Stimulated activated CD8-positive, alpha-beta memory T cell treated with anti-CD3 and anti-CD28 coated beads, Interleukin-15, amount 100 ng/mL, for 48 hours (primary cell): ENCODE measurements around the gene RYR1.
"Not testable (repeated sequence)": the region's sequence is repeated elsewhere in the genome, so short reads cannot be mapped to it uniquely, and the experiment has no call there.

Experiments used
- DNase-seq, 2 donors: peaks; one replicate each; pipeline ENCODE4 v3.0.0-alpha.2; 2020; ENCODE audit warnings: low read depth in 2 of 2

RYR1 gene

GRCh38 chr19:38400361-38400760, 33.1 kb upstream of the RYR1 start:
- no peak for DNase-seq

DNA sequence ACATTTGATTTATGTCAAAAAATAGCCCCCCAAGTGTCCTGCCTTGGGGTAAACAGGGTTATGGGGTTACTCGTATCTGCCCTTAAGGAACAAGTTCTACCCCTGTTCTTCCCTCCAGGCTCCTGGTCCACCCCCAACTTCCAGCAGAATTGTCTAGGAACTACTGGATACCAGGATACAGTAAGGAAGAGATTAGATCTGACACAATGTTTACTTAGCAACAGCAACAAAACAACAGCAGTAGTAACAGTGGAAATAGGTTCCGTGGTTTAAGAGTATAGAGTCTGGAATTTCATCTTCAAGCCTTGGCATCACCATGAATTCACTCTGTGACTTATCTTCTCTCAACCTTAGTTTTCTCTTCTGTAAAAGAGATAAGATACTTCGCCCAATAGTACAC, 32.3 kb upstream of the RYR1 start:
- no peak for DNase-seq

GRCh38 chr19:38402623-38402966, 30.9 kb upstream of the RYR1 start:
- no peak for DNase-seq

DNA sequence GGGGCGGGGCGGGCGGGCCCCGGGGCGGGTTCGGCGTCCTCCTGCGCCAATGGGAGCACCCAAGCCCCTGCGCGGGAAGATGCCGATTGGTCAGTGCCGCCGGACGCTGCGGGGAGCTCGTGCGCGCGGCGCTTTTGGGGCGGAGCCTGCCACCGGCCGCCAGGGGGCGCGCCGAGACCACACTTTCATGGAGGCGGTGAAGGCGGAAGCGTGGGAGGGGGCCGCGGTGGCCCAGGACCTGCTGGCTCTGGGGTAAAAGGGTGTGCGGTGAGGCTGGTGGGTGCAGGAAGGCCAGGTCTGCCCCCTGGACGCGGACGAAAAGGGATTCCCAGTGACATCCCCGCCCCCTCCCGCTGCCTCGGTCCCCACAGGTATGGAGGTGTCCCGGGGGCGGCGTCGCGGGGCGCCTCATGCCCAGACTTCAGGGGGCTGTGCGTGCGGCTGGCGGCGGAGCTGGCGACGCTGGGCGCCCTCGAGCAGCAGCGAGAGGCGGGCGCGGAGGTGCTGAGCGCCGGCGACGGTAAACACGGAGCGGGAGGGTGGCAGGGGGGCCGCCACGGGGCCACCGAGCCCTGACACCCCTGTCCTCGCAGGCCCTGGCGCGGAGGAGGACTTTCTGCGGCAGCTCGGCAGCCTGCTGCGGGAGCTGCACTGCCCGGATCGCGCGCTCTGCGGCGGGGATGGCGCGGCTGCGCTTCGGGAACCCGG, 30.4 kb upstream of the RYR1 start, which contains the start of gene FAM98C:
Gene FAM98C (plus strand): TSS at position 127 of the 708 bp plus-strand sequence. CDS start 61 bp downstream, at position 188.
- peak; percentile 94 to 96 for DNase-seq

- DNase-seq = no peak
These were observed 28.6 kb upstream of the RYR1 start for GRCh38 chr19:38404858-38405257.

DNA sequence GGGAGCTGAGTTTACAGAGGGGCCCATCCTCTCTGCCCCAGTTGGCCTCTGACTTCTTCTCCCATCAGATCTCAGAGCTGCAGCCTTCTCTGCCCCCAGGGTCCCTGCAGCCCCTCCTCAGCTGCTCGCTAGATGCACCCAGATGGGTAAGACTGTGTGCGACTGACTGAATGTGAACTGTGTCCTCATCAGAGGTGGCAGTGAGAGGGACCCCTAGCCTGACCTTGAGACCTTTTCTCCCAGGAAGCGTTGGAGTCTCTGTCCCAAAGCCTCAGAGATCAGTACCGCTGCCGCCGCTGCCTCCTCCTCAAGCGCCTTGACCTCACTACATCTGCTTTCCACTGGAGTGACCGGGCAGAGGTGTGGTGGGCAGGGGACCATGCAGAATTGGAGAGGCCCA, 28.2 kb upstream of the RYR1 start:
- DNase-seq = no peak

GRCh38 chr19:38409631-38410133, 23.8 kb upstream of the RYR1 start:
- no peak for DNase-seq

GRCh38 chr19:38410407-38410806, 23.1 kb upstream of the RYR1 start:
- DNase-seq = not testable (repeated sequence)

GRCh38 chr19:38411041-38411712, 22.3 kb upstream of the RYR1 start:
- no peak for DNase-seq

GRCh38 chr19:38411898-38412297, 21.6 kb upstream of the RYR1 start:
- not testable (repeated sequence) for DNase-seq

DNA sequence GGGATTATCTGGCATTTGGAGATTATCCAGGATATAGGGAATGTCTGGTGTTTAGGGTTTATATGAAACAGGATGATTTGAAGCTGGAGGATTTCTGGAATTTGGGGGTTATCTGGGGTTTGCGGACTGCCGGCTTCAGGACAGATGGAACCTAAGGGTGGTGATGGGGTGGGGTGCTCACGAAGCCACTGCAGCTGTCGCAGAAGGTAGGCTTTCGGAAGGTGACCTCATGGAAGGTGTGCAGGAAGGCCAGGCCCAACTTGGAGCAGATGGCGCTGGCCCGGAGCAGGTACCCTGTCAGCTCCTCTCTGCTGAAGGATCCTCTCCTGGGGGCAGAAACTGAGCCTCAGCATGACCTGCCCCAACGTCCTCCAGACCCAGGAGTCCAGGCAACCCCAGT, 21.0 kb upstream of the RYR1 start:
- no peak for DNase-seq

DNA sequence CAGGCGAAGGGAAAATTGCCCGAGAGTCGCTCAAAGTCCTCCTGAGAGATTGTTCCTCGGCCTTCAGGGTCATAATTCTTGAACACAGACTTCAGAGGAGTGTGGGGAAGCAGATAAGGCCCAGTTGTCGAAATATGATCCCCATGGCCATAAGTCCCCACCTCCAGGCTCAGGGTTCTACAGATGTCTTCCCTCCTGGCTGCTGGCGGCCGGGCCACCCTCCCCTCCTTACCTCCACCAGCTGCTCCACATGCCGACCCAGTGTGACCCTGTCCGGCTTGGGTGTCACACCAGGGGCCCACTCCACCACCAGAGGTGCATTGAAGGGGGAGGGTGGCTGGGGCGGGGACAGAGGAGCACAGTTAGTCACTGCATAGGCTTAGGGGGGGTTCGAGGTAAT, 20.5 kb upstream of the RYR1 start:
- no peak for DNase-seq

DNA sequence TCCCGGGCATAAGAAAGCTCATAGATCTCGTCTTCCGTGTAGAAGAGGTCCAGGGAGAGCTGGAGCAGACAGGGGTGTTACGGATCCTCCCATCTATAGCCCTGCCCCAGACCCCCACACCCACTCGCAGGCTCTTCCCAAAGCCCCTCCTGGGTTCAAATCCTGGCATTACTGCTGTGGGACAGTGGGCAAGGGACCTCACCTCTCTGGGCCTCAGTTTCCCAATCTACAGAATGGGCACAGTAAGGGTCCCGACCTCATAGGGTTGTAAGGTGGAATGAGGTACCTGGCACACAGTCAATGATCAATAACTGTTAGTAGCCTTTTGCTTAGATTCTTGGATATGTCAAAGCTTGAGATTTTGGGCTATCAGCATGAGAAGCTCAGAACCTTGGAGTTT, 20.1 kb upstream of the RYR1 start:
- DNase-seq = no peak

- DNase-seq = no peak
These were observed 16.3 kb upstream of the RYR1 start for GRCh38 chr19:38417146-38417543.

DNA sequence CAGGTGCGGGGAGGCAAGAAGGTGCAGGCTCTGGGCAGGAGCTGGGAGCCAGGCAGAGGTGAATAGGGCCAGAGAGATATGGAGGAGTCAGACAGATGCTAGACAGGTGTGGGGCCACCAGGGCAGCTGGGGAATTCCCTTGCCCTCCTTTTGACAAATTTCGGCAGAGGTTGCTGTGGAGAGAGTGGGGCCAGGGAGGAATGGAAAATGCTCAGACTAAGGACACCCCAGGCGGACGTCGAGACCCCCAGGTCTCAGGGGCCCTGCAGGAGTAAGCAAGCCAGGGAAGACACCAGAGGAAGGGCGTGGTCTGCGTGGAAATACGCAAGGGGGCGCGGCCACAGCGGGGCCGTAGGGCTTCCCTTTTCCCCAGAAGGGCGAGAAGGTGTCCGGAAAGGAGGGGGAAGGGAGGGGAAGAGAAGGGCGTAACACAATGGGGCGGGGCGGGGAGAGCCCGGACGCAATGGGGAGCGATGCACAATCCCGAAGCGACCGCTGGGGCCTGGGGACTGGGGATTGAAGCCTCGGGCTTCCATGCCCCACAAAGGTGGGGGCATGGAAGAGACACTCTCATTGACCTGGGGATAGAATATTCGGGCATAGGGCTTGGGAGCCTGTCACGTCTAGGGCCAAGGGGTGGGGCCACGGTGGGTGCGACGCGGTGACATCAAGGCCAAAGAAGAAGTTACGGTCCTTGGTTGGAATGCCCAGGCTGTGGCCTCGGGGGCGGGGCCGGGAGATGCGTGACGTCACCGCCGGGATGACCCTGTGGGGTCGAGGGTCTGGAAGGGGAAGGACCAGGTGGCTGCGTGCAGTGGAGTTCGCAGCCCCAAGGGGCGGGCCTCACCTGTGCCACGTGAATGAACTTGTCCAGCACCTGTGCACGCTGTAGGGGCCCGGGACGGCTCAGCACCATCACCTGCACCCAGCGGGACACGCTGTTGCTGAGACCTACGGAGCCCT, 15.7 kb upstream of the RYR1 start:
- DNase-seq = peak; percentile 43 to 59

GRCh38 chr19:38420935-38421334, 12.6 kb upstream of the RYR1 start:
- DNase-seq = no peak

DNA sequence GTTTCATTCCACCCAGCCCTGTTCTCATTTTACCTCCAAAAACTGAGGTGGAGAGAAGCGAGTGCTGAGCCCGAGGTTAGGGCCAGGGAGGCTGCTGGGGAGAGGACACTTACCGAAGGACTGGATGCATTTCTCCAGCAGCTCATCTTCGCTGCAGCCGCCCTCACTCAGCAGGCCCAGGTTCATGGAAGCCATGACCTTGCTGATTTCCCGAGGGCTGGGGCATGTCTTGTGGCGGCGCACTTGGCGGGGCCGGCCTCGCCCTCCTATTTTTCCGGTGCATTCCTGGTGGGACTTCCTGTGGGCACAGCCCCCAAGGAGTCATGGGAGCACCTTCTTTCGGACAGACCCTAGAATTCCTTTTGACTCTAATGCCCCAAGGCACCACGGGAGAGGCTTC, 11.6 kb upstream of the RYR1 start:
- no peak for DNase-seq

DNA sequence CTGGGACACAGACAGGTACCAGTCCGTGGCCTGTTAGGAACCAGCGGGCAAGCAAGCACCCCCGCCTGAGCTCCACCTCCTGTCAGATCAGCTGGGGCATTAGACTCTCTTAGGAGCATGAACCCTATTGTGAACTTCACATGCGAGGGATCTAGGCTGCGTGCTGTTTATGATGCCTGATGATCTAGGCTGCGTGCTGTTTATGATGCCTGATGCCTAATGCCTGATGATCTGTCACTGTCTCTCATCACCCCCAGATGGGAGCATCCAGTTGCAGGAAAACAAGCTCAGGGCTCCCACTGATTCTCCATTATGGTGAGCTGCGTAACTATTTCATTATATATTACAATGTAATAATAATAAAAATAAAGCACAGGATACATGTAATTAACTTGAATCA, 11.1 kb upstream of the RYR1 start:
- DNase-seq = no peak

DNA sequence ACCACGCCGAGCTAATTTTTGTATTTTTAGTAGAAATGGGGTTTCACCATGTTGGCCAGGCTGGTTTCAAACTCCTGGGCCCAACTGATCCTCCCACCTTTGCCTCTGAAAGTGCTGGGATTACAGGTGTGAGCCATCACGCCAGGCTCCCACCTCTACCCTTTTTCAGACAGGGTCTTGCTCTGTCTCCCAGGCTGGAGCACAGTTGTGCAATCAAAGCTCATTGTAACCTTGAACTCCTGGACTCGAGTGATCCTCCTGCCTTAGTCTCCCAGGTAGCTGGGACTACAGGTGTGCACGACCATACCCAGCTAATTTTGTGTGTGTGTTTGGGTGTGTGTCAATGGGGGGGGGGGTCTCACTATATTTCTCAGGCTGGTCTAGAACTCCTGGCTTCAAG, 9.2 kb upstream of the RYR1 start:
- DNase-seq = no peak

- DNase-seq = no peak
These were observed 8.2 kb upstream of the RYR1 start for GRCh38 chr19:38425222-38425809.

- peak; percentile 33 to 46 for DNase-seq
These were observed 7.6 kb upstream of the RYR1 start, which contains the start of gene RASGRP4 for GRCh38 chr19:38425810-38426466. RASGRP4 (minus strand) TSS chr19:38426219; CDS start chr19:38426091, 128 bp downstream.
